SJSA1 (cell line): Measurements from ENCODE around the gene RMRP. TPM values are rescaled to one million over a fixed set of nuclear protein-coding genes. Genes with fewer than 3 reads are reported as not detected.
"Not testable (repeated sequence)": the region's sequence is repeated elsewhere in the genome, so short reads cannot be mapped to it uniquely, and the experiment has no call there.

Experiments
- DNase-seq, 2 experiments: peaks; one replicate each; pipeline ENCODE4 v3.0.0-alpha.2; 2015 to 2020; ENCODE audit warnings: low spot score in 2 of 2, low read depth in 1 of 2
- H3K27ac ChIP-seq: fragments of 250-450 bp; sonication (Bioruptor Pico); 2 replicates; pipeline ENCODE4 v1.5.1; 2020; ENCODE audit warnings: mild to moderate bottlenecking, moderate library complexity
- H3K27me3 ChIP-seq: fragments of 250-450 bp; sonication (Bioruptor Pico); replicated peaks from 2 replicates; pipeline ENCODE4 v1.5.1; 2020; ENCODE audit warnings: mild to moderate bottlenecking, moderate library complexity
- H3K36me3 ChIP-seq: fragments of 250-450 bp; sonication (Bioruptor Pico); 2 replicates; pipeline ENCODE4 v1.5.1; 2020; ENCODE audit warnings: mild to moderate bottlenecking
- H3K4me1 ChIP-seq: fragments of 250-450 bp; sonication (Bioruptor Pico); replicated peaks from 2 replicates; pipeline ENCODE4 v1.6.1; 2021; ENCODE audit warnings: mild to moderate bottlenecking
- H3K4me3 ChIP-seq: fragments of 250-450 bp; sonication (Bioruptor Pico); 2 replicates; pipeline ENCODE4 v1.5.1; 2020; ENCODE audit warnings: mild to moderate bottlenecking
- H3K9me3 ChIP-seq: fragments of 250-450 bp; sonication (Bioruptor Pico); replicated peaks from 2 replicates; pipeline ENCODE4 v1.5.1; 2020; ENCODE audit warnings: mild to moderate bottlenecking
- total RNA-seq: library from RNA; depleted of rRNA; stranded (reverse); fragments of >200 nt; shearing (Covaris generic); gene quantifications from 2 replicates; pipeline ENCODE4 v1.2.3, GENCODE V29; 2014

The RMRP gene
- total RNA-seq, 1 experiment from 2014 or later, result 432 TPM

- no peak overlapping the region for H3K4me3 ChIP-seq
- no peaks in the 10 kb centered on the region for H3K9me3 ChIP-seq
- peaks cover 3% of the 10 kb centered on the region for H3K4me1 ChIP-seq
- DNase-seq, result no peak
- H3K36me3 ChIP-seq, result no peaks in the 10 kb centered on the region
- no peaks in the 10 kb centered on the region for H3K27me3 ChIP-seq
- no peak overlapping the region for H3K27ac ChIP-seq
Measured at GRCh38 chr9:35651956-35652828, 5.6 kb downstream of the RMRP start.

- no peak within 1 kb of the TSS for H3K27ac ChIP-seq
- DNase-seq, result no peak
- no peaks in the 10 kb centered on the region for H3K9me3 ChIP-seq
- no peaks in the 10 kb centered on the region for H3K27me3 ChIP-seq
- H3K36me3 ChIP-seq, result no peaks in the 10 kb centered on the region
- H3K4me3 ChIP-seq, result no peak within 1 kb of the TSS
- H3K4me1 ChIP-seq, result peaks cover 6% of the 10 kb centered on the region; the same call in 1 of the 2 replicates
Measured at GRCh38 chr9:35650341-35651158, 7.3 kb downstream of the RMRP start, which contains the start of gene SIT1. TSS of gene SIT1 (minus strand) at chr9:35650931. CDS start at chr9:35650853, 78 bp downstream.

GRCh38 chr9:35649431-35650340 is 8.1 kb downstream of the RMRP start:
- H3K4me3 ChIP-seq, result no peak overlapping the region
- no peak for DNase-seq
- no peaks in the 10 kb centered on the region for H3K27me3 ChIP-seq
- no peak overlapping the region for H3K27ac ChIP-seq
- no peaks in the 10 kb centered on the region for H3K9me3 ChIP-seq
- H3K4me1 ChIP-seq, result peaks cover 6% of the 10 kb centered on the region; the same call in 1 of the 2 replicates
- H3K36me3 ChIP-seq, result no peaks in the 10 kb centered on the region

- H3K27me3 ChIP-seq, result no peaks in the 10 kb centered on the region
- peaks cover 6% of the 10 kb centered on the region; the same call in 1 of the 2 replicates for H3K4me1 ChIP-seq
- no peaks in the 10 kb centered on the region for H3K36me3 ChIP-seq
- H3K27ac ChIP-seq, result no peak overlapping the region
- H3K4me3 ChIP-seq, result peak overlapping the region; percentile 45
- peak; percentile 68 to 76 for DNase-seq
- H3K9me3 ChIP-seq, result no peaks in the 10 kb centered on the region
Measured at GRCh38 chr9:35646533-35647265, 11.1 kb downstream of the RMRP start.

- Histone ChIP-seq H3K36me3 (no peaks in the 10 kb centered on the region), H3K27ac (no peak overlapping the region), H3K4me3 (peak overlapping the region; percentile 45), H3K4me1 (peaks cover 6% of the 10 kb centered on the region; the same call in 1 of the 2 replicates), H3K9me3 (no peaks in the 10 kb centered on the region), H3K27me3 (no peaks in the 10 kb centered on the region)
- no peak for DNase-seq
Measured at GRCh38 chr9:35646153-35646532, 11.7 kb downstream of the RMRP start.

GRCh38 chr9:35645736-35646135 is 12.1 kb downstream of the RMRP start:
- not testable (repeated sequence) for H3K9me3 ChIP-seq, H3K36me3 ChIP-seq, H3K27ac ChIP-seq, DNase-seq, H3K4me3 ChIP-seq, H3K4me1 ChIP-seq, H3K27me3 ChIP-seq

GRCh38 chr9:35643046-35643445 is 14.8 kb downstream of the RMRP start:
- H3K9me3 ChIP-seq, result no peaks in the 10 kb centered on the region
- no peak overlapping the region for H3K4me3 ChIP-seq
- peaks cover 6% of the 10 kb centered on the region; the same call in 1 of the 2 replicates for H3K4me1 ChIP-seq
- DNase-seq, result no peak
- no peaks in the 10 kb centered on the region for H3K27me3 ChIP-seq
- H3K36me3 ChIP-seq, result no peaks in the 10 kb centered on the region
- no peak overlapping the region for H3K27ac ChIP-seq

GRCh38 chr9:35641478-35641877 is 16.3 kb downstream of the RMRP start:
- not testable (repeated sequence) for H3K27ac ChIP-seq, H3K36me3 ChIP-seq, H3K4me3 ChIP-seq, H3K27me3 ChIP-seq, H3K9me3 ChIP-seq, H3K4me1 ChIP-seq, DNase-seq

GRCh38 chr9:35640431-35640830 is 17.4 kb downstream of the RMRP start:
- H3K36me3 ChIP-seq, DNase-seq, H3K27me3 ChIP-seq, H3K4me1 ChIP-seq, H3K4me3 ChIP-seq, H3K9me3 ChIP-seq, H3K27ac ChIP-seq: not testable (repeated sequence)

GRCh38 chr9:35639631-35640030 is 18.2 kb downstream of the RMRP start:
- Histone ChIP-seq H3K27me3 (no peaks in the 10 kb centered on the region), H3K4me3 (no peak overlapping the region), H3K27ac (no peak overlapping the region), H3K36me3 (no peaks in the 10 kb centered on the region), H3K9me3 (no peaks in the 10 kb centered on the region), H3K4me1 (no peaks in the 10 kb centered on the region)
- DNase-seq, result no peak

- not testable (repeated sequence) for H3K9me3 ChIP-seq, H3K4me3 ChIP-seq, H3K27ac ChIP-seq, H3K4me1 ChIP-seq, H3K27me3 ChIP-seq, DNase-seq, H3K36me3 ChIP-seq
Measured at GRCh38 chr9:35639225-35639624, 18.6 kb downstream of the RMRP start.

- not testable (repeated sequence) for H3K27me3 ChIP-seq, DNase-seq, H3K4me3 ChIP-seq, H3K9me3 ChIP-seq, H3K27ac ChIP-seq, H3K36me3 ChIP-seq, H3K4me1 ChIP-seq
Measured at GRCh38 chr9:35638751-35639150, 19.1 kb downstream of the RMRP start.
